GM19193 (cell line): ENCODE measurements around the gene SFSWAP.

ENCODE experiments used
- POLR2A ChIP-seq: IDR thresholded peaks from 4 replicates; pipeline ENCODE4 v1.6.1; 2011; ENCODE audit not compliant: insufficient read depth, insufficient read length; ENCODE audit errors: extremely low read depth

The SFSWAP gene

GRCh38 chr12:131808744-131809371, 98.0 kb downstream of the SFSWAP start:
- TF ChIP-seq POLR2A: no peak

DNA sequence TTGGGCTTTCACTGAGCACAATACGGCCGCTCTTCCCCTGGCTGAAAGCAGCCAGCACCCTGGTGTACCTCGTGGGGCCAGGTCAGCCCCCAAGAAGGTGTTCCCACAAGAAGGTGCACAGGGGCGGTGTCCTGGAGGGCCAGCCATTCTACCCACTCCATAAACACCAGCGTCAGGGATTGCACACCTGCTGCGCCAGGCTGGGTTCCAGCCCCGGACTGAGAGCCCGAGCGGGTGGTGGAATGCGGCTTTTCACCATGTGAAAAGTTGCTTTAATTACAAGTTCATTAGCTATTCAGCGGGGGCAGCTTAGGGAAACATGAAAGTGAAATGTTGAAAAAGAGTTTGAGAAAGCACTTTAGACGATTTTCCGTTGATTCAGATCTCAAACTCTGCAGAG, 99.8 kb downstream of the SFSWAP start:
- TF ChIP-seq POLR2A: no peak

GRCh38 chr12:131815131-131815530, 104.2 kb downstream of the SFSWAP start:
- TF ChIP-seq POLR2A: no peak

- no peak for TF ChIP-seq POLR2A
Observed at GRCh38 chr12:131816495-131816894, 105.6 kb downstream of the SFSWAP start.

GRCh38 chr12:131817241-131817640, 106.4 kb downstream of the SFSWAP start:
- TF ChIP-seq POLR2A: no peak

GRCh38 chr12:131818821-131819585, 108.1 kb downstream of the SFSWAP start:
- TF ChIP-seq POLR2A: no peak

- TF ChIP-seq POLR2A: no peak
Observed at GRCh38 chr12:131824450-131824849, 113.6 kb downstream of the SFSWAP start.

- no peak for TF ChIP-seq POLR2A
Observed at GRCh38 chr12:131825146-131825892, 114.4 kb downstream of the SFSWAP start.

DNA sequence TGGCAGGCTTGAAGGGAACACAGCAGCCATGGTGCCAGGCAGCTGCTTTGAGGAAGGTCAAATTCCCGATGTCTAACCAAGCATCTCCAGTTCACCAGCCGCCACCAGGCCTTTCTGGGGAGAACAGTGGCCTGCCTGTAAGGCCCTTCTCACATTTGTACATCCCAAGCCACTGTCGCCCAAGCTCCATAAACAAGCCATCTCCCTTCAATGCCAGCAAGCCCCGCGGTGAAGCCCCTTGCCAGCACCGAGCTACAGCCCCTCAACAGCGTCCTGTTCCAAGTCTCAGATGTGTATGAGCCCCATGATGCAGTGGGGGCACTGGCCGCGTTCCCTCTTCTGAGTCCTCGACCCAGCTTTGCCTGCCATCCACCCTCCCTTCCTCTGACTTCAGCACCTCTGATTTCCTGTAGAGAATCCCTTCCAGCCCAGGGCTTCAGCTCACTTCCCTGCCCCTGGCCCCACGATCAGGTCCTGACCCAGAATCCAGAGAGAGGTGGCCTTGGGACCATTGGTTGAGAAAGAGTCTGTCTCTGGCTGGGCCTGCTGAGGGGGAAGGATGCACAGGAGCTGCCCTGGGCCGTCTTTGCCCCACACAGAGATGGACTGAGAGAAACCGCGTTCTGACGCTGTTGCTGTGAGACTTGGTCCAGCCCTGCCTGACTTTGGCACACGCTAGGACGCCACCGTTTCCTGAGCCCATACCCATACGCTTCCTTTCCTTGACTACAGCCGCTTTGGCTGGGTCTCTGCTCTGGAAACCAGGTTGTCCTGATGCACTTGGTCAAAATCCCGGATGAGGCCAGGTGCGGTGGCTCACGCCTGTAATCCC, 115.4 kb downstream of the SFSWAP start:
- TF ChIP-seq POLR2A: no peak

GRCh38 chr12:131827961-131828534, 117.2 kb downstream of the SFSWAP start, which contains the start of gene MMP17:
Gene MMP17 (plus strand): TSS chr12:131828393. CDS start chr12:131828495, 102 bp downstream.
- peak; percentile 54 for TF ChIP-seq POLR2A

GRCh38 chr12:131828671-131829355, 117.9 kb downstream of the SFSWAP start:
- TF ChIP-seq POLR2A: no peak

- TF ChIP-seq POLR2A: no peak
Observed at GRCh38 chr12:131829356-131829747, 118.5 kb downstream of the SFSWAP start.

- TF ChIP-seq POLR2A: no peak
Observed at GRCh38 chr12:131829791-131830334, 119.0 kb downstream of the SFSWAP start.
